ENCODE measurements around the gene C1QL1.
"Not testable (repeated sequence)": the region's sequence is repeated elsewhere in the genome, so short reads cannot be mapped to it uniquely, and the experiment has no call there.

DNA sequence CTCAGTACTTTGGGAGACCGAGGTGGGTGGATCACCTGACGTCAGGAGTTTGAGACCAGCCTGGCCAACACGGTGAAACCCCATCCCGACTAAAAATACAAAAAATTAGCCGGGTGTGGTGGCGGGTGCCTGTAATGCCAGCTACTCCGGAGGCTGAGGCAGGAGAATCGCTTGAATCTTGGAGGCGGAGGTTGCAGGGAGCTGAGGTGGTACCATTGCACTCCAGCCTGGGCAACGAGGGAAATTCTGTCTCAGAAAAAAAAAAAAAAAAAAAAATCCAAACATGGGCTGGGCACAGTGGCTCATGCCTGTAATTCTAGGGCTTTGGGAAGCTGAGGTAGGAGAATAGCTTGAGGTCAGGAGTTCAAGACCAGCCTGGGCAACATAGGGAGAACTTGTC lies 22.5 kb downstream of the C1QL1 start:
- TF ChIP-seq, protein P1, sequence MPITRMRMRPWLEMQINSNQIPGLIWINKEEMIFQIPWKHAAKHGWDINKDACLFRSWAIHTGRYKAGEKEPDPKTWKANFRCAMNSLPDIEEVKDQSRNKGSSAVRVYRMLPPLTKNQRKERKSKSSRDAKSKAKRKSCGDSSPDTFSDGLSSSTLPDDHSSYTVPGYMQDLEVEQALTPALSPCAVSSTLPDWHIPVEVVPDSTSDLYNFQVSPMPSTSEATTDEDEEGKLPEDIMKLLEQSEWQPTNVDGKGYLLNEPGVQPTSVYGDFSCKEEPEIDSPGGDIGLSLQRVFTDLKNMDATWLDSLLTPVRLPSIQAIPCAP (CRISPR knock-in tag; IDR thresholded peaks at IDR 0.05; ENCODE audit: low read depth): not testable (repeated sequence)
- TF ChIP-seq, protein P2, sequence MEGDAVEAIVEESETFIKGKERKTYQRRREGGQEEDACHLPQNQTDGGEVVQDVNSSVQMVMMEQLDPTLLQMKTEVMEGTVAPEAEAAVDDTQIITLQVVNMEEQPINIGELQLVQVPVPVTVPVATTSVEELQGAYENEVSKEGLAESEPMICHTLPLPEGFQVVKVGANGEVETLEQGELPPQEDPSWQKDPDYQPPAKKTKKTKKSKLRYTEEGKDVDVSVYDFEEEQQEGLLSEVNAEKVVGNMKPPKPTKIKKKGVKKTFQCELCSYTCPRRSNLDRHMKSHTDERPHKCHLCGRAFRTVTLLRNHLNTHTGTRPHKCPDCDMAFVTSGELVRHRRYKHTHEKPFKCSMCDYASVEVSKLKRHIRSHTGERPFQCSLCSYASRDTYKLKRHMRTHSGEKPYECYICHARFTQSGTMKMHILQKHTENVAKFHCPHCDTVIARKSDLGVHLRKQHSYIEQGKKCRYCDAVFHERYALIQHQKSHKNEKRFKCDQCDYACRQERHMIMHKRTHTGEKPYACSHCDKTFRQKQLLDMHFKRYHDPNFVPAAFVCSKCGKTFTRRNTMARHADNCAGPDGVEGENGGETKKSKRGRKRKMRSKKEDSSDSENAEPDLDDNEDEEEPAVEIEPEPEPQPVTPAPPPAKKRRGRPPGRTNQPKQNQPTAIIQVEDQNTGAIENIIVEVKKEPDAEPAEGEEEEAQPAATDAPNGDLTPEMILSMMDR (CRISPR knock-in tag; IDR thresholded peaks at IDR 0.05): not testable (repeated sequence)
- not testable (repeated sequence) for TF ChIP-seq ZKSCAN1 (IDR thresholded peaks at IDR 0.05; ENCODE audit: low read length); ZNF335 (CRISPR knock-in tag; IDR thresholded peaks at IDR 0.05); JUND (CRISPR knock-in tag; IDR thresholded peaks at IDR 0.05); SMC3 (IDR thresholded peaks at IDR 0.05; ENCODE audit: low read length); ZNF263 (CRISPR knock-in tag; IDR thresholded peaks at IDR 0.05); PAX8 (CRISPR knock-in tag; IDR thresholded peaks at IDR 0.05; ENCODE audit: borderline replicate concordance); DNMT1 (CRISPR knock-in tag; IDR thresholded peaks at IDR 0.05)
- TF ChIP-seq, protein P3, sequence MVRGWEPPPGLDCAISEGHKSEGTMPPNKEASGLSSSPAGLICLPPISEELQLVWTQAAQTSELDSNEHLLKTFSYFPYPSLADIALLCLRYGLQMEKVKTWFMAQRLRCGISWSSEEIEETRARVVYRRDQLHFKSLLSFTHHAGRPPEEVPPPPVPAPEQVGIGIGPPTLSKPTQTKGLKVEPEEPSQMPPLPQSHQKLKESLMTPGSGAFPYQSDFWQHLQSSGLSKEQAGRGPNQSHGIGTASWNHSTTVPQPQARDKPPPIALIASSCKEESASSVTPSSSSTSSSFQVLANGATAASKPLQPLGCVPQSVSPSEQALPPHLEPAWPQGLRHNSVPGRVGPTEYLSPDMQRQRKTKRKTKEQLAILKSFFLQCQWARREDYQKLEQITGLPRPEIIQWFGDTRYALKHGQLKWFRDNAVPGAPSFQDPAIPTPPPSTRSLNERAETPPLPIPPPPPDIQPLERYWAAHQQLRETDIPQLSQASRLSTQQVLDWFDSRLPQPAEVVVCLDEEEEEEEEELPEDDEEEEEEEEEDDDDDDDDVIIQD (CRISPR knock-in tag; IDR thresholded peaks at IDR 0.05; ENCODE audit: low read depth): not testable (repeated sequence)
- TF ChIP-seq, protein P4, sequence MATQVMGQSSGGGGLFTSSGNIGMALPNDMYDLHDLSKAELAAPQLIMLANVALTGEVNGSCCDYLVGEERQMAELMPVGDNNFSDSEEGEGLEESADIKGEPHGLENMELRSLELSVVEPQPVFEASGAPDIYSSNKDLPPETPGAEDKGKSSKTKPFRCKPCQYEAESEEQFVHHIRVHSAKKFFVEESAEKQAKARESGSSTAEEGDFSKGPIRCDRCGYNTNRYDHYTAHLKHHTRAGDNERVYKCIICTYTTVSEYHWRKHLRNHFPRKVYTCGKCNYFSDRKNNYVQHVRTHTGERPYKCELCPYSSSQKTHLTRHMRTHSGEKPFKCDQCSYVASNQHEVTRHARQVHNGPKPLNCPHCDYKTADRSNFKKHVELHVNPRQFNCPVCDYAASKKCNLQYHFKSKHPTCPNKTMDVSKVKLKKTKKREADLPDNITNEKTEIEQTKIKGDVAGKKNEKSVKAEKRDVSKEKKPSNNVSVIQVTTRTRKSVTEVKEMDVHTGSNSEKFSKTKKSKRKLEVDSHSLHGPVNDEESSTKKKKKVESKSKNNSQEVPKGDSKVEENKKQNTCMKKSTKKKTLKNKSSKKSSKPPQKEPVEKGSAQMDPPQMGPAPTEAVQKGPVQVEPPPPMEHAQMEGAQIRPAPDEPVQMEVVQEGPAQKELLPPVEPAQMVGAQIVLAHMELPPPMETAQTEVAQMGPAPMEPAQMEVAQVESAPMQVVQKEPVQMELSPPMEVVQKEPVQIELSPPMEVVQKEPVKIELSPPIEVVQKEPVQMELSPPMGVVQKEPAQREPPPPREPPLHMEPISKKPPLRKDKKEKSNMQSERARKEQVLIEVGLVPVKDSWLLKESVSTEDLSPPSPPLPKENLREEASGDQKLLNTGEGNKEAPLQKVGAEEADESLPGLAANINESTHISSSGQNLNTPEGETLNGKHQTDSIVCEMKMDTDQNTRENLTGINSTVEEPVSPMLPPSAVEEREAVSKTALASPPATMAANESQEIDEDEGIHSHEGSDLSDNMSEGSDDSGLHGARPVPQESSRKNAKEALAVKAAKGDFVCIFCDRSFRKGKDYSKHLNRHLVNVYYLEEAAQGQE (IDR thresholded peaks at IDR 0.05; ENCODE audit: borderline replicate concordance in 1 of 2, low read depth in 1 of 2, low read length in 2 of 2): not testable (repeated sequence)

All from HepG2 (cell line).